Measurements from ENCODE around the gene FIP1L1.

FIP1L1 gene

GRCh38 chr4:53480909-53481308, 103.5 kb downstream of the FIP1L1 start:
- H3K4me3 ChIP-seq (ENCODE audit: low read length) = no peak overlapping the region
- DNase-seq (ENCODE audit: low read depth) = no peak
- no peak for TF ChIP-seq CTCF (conservative IDR thresholded peaks at IDR 0.05; ENCODE audit: low read depth, low read length)

GRCh38 chr4:53481586-53481985, 104.1 kb downstream of the FIP1L1 start:
- H3K4me3 ChIP-seq (ENCODE audit: low read length) = no peak overlapping the region
- no peak for TF ChIP-seq CTCF (conservative IDR thresholded peaks at IDR 0.05; ENCODE audit: low read depth, low read length)
- DNase-seq (ENCODE audit: low read depth) = no peak

GRCh38 chr4:53483250-53483649, 105.8 kb downstream of the FIP1L1 start:
- no peak for DNase-seq (ENCODE audit: low read depth)
- no peak overlapping the region for H3K4me3 ChIP-seq (ENCODE audit: low read length)
- no peak for TF ChIP-seq CTCF (conservative IDR thresholded peaks at IDR 0.05; ENCODE audit: low read depth, low read length)

- DNase-seq (ENCODE audit: low read depth) = no peak
- TF ChIP-seq CTCF (conservative IDR thresholded peaks at IDR 0.05; ENCODE audit: low read depth, low read length) = no peak
- H3K4me3 ChIP-seq (ENCODE audit: low read length) = no peak overlapping the region
Observed at GRCh38 chr4:53484911-53485657, 107.6 kb downstream of the FIP1L1 start.

- DNase-seq (ENCODE audit: low read depth) = no peak
- no peak overlapping the region for H3K4me3 ChIP-seq (ENCODE audit: low read length)
- no peak for TF ChIP-seq CTCF (conservative IDR thresholded peaks at IDR 0.05; ENCODE audit: low read depth, low read length)
Observed at GRCh38 chr4:53485658-53486040, 108.2 kb downstream of the FIP1L1 start.

- TF ChIP-seq CTCF (conservative IDR thresholded peaks at IDR 0.05; ENCODE audit: low read depth, low read length) = no peak
- H3K4me3 ChIP-seq (ENCODE audit: low read length) = no peak overlapping the region
- no peak for DNase-seq (ENCODE audit: low read depth)
Observed at GRCh38 chr4:53487766-53488165, 110.3 kb downstream of the FIP1L1 start.

GRCh38 chr4:53489279-53489889, 111.9 kb downstream of the FIP1L1 start:
- H3K4me3 ChIP-seq (ENCODE audit: low read length) = no peak overlapping the region
- DNase-seq (ENCODE audit: low read depth) = no peak
- no peak for TF ChIP-seq CTCF (conservative IDR thresholded peaks at IDR 0.05; ENCODE audit: low read depth, low read length)

Data from retinal pigment epithelial cell (primary cell).